Medulla oblongata (tissue), 1 donor: Measurements from ENCODE around the gene KLF15.

ENCODE experiments used
- DNase-seq: peaks from one replicate; pipeline ENCODE4 v3.0.0-alpha.2; 2015; ENCODE audit errors: extremely low spot score

KLF15 gene

GRCh38 chr3:126320517-126321293 lies 36.5 kb downstream of the KLF15 start:
- no peak for DNase-seq

GRCh38 chr3:126319701-126320295 lies 37.4 kb downstream of the KLF15 start:
- no peak for DNase-seq

GRCh38 chr3:126317029-126317996 lies 39.9 kb downstream of the KLF15 start:
- DNase-seq, result no peak

GRCh38 chr3:126316501-126316939 lies 40.7 kb downstream of the KLF15 start:
- DNase-seq, result no peak

GRCh38 chr3:126316031-126316461 lies 41.2 kb downstream of the KLF15 start:
- no peak for DNase-seq

- DNase-seq, result no peak
Observed at GRCh38 chr3:126314790-126315658, 42.2 kb downstream of the KLF15 start.

- no peak for DNase-seq
Observed at GRCh38 chr3:126314305-126314789, 42.9 kb downstream of the KLF15 start.

- DNase-seq, result no peak
Observed at GRCh38 chr3:126313580-126314304, 43.5 kb downstream of the KLF15 start.

GRCh38 chr3:126313166-126313565 lies 44.0 kb downstream of the KLF15 start:
- no peak for DNase-seq

- no peak for DNase-seq
Observed at GRCh38 chr3:126312341-126312740, 44.9 kb downstream of the KLF15 start.

- DNase-seq, result no peak
Observed at GRCh38 chr3:126311338-126311978, 45.8 kb downstream of the KLF15 start.

- DNase-seq, result no peak
Observed at GRCh38 chr3:126310816-126311215, 46.4 kb downstream of the KLF15 start.

- no peak for DNase-seq
Observed at GRCh38 chr3:126309861-126310655, 47.1 kb downstream of the KLF15 start.

GRCh38 chr3:126309165-126309564 lies 48.0 kb downstream of the KLF15 start:
- no peak for DNase-seq

- DNase-seq, result no peak
Observed at GRCh38 chr3:126308394-126309125, 48.6 kb downstream of the KLF15 start.

- no peak for DNase-seq
Observed at GRCh38 chr3:126307591-126308393, 49.4 kb downstream of the KLF15 start.

GRCh38 chr3:126306888-126307482 lies 50.2 kb downstream of the KLF15 start:
- DNase-seq, result no peak
